ENCODE data around the gene LTBP3. TPM values are rescaled to one million over a fixed set of nuclear protein-coding genes. Genes with fewer than 3 reads are reported as not detected.

The LTBP3 gene
- total RNA-seq, 2 experiments from 2014 or later = 11.2 to 13.8 TPM

- H3K27ac ChIP-seq (ENCODE audit: low read depth, low read length, poor library complexity, severe bottlenecking) = peak overlapping the region; percentile 98
- H3K4me1 ChIP-seq (ENCODE audit: insufficient read depth, low read length, poor library complexity, severe bottlenecking) = peaks cover 52% of the 10 kb centered on the region
Measured at GRCh38 chr11:65503949-65504673, 54.0 kb downstream of the LTBP3 start.

GRCh38 chr11:65503368-65503948, 54.7 kb downstream of the LTBP3 start:
- Histone ChIP-seq H3K9me3 (ENCODE audit: low read length) (no peaks in the 10 kb centered on the region), H3K4me2 (ENCODE audit: low read length) (peak overlapping the region; percentile 98), H3K79me2 (ENCODE audit: insufficient read depth, low read depth, low read length) (peaks cover 81% of the 10 kb centered on the region), H3K36me3 (ENCODE audit: insufficient read depth, low read length) (peaks cover 78% of the 10 kb centered on the region), H4K20me1 (ENCODE audit: insufficient read depth, low read length) (peaks cover 69% of the 10 kb centered on the region), H3K4me1 (ENCODE audit: insufficient read depth, low read length, poor library complexity, severe bottlenecking) (peaks cover 50% of the 10 kb centered on the region), H3K27ac (ENCODE audit: low read depth, low read length, poor library complexity, severe bottlenecking) (peak overlapping the region; percentile 98), H3K9me2 (ENCODE audit: insufficient read depth, low read length) (no peaks in the 10 kb centered on the region), H2AFZ (ENCODE audit: low read length) (no peak overlapping the region), H3K4me3 (ENCODE audit: low read depth, low read length, poor library complexity, severe bottlenecking) (peak overlapping the region; percentile 79)
- no TSS peak for BruUV-seq (replicated peaks)
- POLR2A ChIA-PET = interaction anchor here (1.0 to 7.8 kb wide), 4 partner anchors 14 to 83 kb away, joined by 5 to 237 read pairs (median 112); partner anchors contain the start of gene NEAT1
- no peak for DNase-seq (ENCODE audit: low spot score)
- CTCF ChIA-PET (ENCODE audit: unreplicated experiment) = no interaction called here
- intact Hi-C loops (cut with micrococcal nuclease; ENCODE audit: unreplicated experiment) = no loop called here
- TF ChIP-seq CTCF (conservative IDR thresholded peaks at IDR 0.05; ENCODE audit: low read length) (no peak), EZH2phosphoT487 (IDR thresholded peaks at IDR 0.05; ENCODE audit: borderline replicate concordance, low read depth, low read length) (no peak)

More at GRCh38 chr11:65503949-65504673, 54.0 kb downstream of the LTBP3 start:
- DNase-seq (ENCODE audit: low spot score) = no peak
- ChIA-PET POLR2A (interaction anchor here (0.7 to 6.7 kb wide), 5 partner anchors 16 to 86 kb away, joined by 3 to 50 read pairs (median 7); no protein-coding TSS in a partner anchor), CTCF (ENCODE audit: unreplicated experiment) (no interaction called here)
- Histone ChIP-seq H3K36me3 (ENCODE audit: insufficient read depth, low read length) (peaks cover 76% of the 10 kb centered on the region), H3K79me2 (ENCODE audit: insufficient read depth, low read depth, low read length) (peaks cover 75% of the 10 kb centered on the region), H3K4me3 (ENCODE audit: low read depth, low read length, poor library complexity, severe bottlenecking) (peak overlapping the region; percentile 79), H3K9me3 (ENCODE audit: low read length) (no peaks in the 10 kb centered on the region), H3K9me2 (ENCODE audit: insufficient read depth, low read length) (no peaks in the 10 kb centered on the region), H3K4me2 (ENCODE audit: low read length) (peak overlapping the region; percentile 98), H4K20me1 (ENCODE audit: insufficient read depth, low read length) (peaks cover 69% of the 10 kb centered on the region), H2AFZ (ENCODE audit: low read length) (no peak overlapping the region)
- intact Hi-C loops (cut with micrococcal nuclease; ENCODE audit: unreplicated experiment) = no loop called here
- TF ChIP-seq EZH2phosphoT487 (IDR thresholded peaks at IDR 0.05; ENCODE audit: borderline replicate concordance, low read depth, low read length) (no peak), CTCF (conservative IDR thresholded peaks at IDR 0.05; ENCODE audit: low read length) (no peak)
- no TSS peak for BruUV-seq (replicated peaks)

Data from OCI-LY7 (cell line).